ENCODE measurements around the gene IL6.
"Not testable (repeated sequence)": the region's sequence is repeated elsewhere in the genome, so short reads cannot be mapped to it uniquely, and the experiment has no call there.

IL6 gene

GRCh38 chr7:22726907-22727713, at the start of gene IL6:
Gene IL6 (plus strand): TSS chr7:22727200. CDS start chr7:22727263, 63 bp downstream.
- peak; percentile 86 for DNase-seq (ENCODE audit: low read depth)

DNA sequence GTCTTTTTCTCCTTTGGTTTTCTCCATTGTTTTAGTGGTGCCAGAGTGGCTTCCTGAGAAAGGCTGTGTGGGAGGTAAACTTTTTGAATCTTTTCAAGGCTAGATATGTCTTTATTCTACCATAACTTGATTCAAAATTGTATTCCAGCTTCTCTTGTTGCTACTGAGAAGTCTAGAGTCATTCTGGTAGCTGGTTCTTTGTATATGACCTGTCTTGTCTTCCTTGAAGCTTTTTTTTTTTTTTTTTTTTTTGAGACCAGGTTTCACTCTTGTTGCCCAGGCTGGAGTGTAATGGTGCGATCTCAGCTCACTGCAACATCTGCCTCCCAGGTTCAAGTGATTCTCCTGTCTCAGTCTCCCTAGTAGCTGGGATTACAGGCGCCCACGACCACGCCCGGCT, 49.7 kb upstream of the IL6 start:
- DNase-seq (ENCODE audit: low read depth): not testable (repeated sequence)

DNA sequence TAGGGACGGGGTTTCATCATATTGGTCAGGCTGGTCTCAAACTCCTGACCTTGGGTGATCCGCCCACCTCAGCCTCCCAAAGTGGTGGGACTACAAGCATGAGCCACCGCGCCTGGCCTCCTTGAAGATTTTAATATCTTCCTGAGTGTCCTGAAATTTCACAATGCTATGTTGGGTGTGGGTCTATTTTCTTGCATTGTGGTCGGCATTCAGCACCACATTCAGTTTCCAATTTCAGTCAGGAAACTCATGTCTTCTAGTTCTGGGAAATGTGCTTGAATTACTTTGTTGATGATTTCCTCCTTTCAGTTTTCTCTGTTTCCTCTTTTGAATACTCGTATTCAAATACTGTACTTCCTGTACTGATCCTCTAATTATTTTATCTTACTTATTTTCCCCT, 49.3 kb upstream of the IL6 start:
- no peak for DNase-seq (ENCODE audit: low read depth)

DNA sequence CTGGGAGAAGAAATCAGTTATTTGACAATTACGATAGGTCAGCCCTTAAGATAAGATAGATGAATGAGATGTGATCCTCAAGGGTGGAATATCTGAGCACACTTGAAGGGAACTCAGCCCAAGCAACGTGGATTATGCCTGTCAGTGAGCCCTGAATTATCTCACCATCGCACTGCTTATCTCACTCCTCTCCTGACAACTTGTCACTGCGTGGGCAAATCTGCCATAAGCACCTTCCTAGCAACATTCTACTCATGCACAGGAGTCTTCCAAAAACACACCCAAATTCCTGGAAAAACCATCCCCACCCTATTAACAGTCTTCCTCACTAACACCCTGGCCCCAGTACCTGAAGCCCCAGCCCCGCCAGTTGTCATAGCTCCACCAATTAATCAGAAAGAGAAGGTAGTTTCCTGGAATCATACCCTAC, 46.5 kb upstream of the IL6 start:
- no peak for DNase-seq (ENCODE audit: low read depth)

GRCh38 chr7:22681312-22681711, 45.7 kb upstream of the IL6 start:
- DNase-seq (ENCODE audit: low read depth): no peak

DNA sequence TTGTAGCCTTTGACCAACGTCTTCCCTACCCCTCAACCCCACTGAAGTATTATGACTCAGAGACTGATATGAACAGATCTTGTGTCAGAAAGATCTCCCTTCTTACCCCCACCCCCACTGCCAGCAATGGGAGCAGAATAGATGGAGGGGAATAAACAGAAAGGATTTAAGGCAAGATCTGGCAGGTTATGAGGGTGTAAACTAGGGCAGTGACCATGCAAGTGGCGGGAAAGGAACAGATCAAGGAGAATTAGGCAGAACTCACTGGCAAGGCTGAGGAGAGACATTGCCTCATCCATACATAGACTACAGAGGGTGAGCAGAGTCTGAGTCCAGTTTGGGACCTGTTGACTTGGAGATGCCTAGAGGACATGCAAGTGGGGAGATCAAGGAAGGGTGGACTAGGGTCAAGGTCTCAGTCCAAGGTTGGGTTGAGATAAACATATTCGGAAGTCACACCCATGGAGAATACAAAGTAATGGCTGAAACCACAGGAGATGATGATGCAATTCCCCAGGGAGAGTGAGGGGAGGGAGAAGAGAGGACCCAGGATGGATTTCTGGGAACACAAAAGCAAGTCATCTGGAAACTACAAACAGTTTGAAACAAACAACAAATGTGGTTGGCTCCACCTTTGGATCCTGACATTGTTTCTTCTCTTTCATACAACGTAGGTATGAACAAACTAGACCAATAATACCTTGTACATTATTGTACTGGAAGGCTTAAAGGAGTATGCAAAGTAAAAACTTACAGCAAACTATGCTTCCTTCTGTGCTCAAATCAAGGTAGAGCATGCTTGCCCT, 44.9 kb upstream of the IL6 start:
- DNase-seq (ENCODE audit: low read depth): no peak

DNA sequence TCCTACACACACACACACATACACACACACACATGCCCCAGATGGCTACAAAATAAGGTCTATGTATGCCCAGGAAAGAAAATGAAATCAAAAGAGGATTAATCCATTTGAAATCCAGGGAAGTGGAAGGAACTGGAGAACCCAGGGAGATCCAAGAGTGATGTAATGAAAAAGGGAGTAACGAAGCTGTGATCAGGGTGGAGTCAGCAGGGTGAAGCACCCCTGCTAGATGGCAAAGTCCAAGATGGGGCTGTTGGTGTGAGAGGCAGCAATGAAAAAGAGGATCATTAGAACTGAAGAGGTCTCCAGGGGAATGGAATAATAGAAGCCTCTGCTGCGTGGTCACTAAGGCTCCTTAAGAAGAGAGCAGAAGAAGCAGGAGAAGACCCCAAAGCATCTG, 43.6 kb upstream of the IL6 start:
- no peak for DNase-seq (ENCODE audit: low read depth)

GRCh38 chr7:22686620-22687019, 40.4 kb upstream of the IL6 start:
- no peak for DNase-seq (ENCODE audit: low read depth)

DNA sequence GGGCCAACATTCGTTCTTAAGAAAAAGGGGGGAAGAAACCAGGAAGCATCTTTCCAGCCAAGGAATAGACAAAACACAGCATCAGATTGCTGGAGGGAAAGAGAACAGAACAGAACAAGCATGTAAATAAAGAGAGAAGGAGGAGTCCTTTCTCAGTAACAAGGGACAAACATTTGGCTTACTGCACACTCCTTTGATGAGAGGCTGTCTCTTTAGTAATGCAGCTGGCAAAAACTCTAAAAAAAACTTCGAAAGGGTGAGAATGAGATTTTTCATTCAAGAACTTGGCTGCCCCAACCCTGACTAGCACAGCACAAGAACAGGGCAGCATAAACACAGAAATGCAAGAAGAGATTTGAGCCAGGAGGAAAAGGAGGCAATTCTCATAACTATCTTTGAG, 38.9 kb upstream of the IL6 start:
- DNase-seq (ENCODE audit: low read depth): no peak

- not testable (repeated sequence) for DNase-seq (ENCODE audit: low read depth)
These were observed 38.1 kb upstream of the IL6 start for GRCh38 chr7:22688934-22689333.

- no peak for DNase-seq (ENCODE audit: low read depth)
These were observed 32.3 kb upstream of the IL6 start for GRCh38 chr7:22694597-22695207.

GRCh38 chr7:22695476-22696132, 31.4 kb upstream of the IL6 start:
- DNase-seq (ENCODE audit: low read depth): no peak

GRCh38 chr7:22696541-22697228, 30.3 kb upstream of the IL6 start:
- no peak for DNase-seq (ENCODE audit: low read depth)

GRCh38 chr7:22697322-22697859, 29.6 kb upstream of the IL6 start:
- DNase-seq (ENCODE audit: low read depth): no peak

GRCh38 chr7:22697876-22698606, 29.0 kb upstream of the IL6 start:
- no peak for DNase-seq (ENCODE audit: low read depth)

DNA sequence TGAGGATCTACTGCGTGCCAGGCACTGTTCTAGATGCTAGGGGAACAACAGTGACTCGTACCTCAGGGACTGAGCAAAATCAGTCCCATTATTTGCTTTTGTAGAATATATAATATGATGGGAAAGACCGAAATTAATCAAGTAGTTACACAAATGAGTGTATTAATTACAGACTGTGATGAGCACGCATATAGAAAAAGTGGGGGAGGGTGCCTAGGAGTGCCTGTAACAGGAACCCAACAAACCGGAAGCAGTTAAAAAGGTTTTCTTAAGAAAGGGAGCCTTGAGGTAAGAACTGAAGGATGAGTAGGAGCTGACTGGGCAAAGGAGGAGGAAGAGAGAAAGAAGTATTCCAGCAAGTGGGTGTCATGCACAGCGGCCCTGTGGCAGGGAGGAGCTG, 28.2 kb upstream of the IL6 start:
- no peak for DNase-seq (ENCODE audit: low read depth)

GRCh38 chr7:22700559-22701002, 26.4 kb upstream of the IL6 start:
- no peak for DNase-seq (ENCODE audit: low read depth)

- no peak for DNase-seq (ENCODE audit: low read depth)
These were observed 24.5 kb upstream of the IL6 start for GRCh38 chr7:22702516-22702915.

DNA sequence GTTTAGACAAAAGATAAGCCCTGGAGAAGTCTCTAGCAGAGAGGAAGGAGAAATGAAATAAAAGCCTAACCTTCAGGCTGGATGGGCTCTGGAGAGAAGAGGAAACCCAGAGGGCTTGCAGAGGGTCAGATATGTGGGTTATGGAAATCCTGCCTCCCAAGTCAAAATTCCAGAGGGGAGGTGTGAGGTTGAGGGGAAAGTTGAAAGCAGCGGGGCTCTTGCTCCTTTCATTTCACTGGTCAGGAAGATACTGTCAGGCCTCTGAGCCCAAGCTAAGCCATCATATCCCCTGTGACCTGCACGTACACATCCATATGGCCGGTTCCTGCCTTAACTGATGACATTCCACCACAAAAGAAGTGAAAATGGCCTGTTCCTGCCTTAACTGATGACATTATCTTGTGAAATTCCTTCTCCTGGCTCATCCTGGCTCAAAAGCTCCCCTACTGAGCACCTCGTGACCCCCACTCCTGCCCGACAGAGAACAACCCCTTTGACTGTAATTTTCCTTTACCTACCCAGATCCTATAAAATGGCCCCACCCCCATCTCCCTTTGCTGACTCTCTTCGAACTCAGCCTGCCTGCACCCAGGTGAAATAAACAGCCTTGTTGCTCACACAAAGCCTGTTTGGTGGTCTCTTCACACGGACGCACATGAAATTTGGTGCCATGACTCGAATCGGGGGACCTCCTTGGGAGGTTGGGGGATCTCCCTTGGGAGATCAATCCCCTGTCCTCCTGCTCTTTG, 23.7 kb upstream of the IL6 start:
- not testable (repeated sequence) for DNase-seq (ENCODE audit: low read depth)

Measured in GM04503 (cell line).